GM21576 (cell line): ENCODE results near the gene KRTAP12-1.
"Not testable (repeated sequence)": the region's sequence is repeated elsewhere in the genome, so short reads cannot be mapped to it uniquely, and the experiment has no call there.

Source experiments
- ATAC-seq: cut with Tn5 transposase; IDR thresholded peaks from one replicate; pipeline ENCODE4 v1.9.1; 2021; ENCODE audit warnings: mild to moderate bottlenecking, moderate library complexity; ENCODE audit not compliant: unreplicated experiment

KRTAP12-1 gene

GRCh38 chr21:44647222-44647552 lies 34.8 kb downstream of the KRTAP12-1 start:
- ATAC-seq = no peak

GRCh38 chr21:44646366-44647221 lies 35.4 kb downstream of the KRTAP12-1 start, which contains the start of gene KRTAP10-11:
KRTAP10-11 (plus strand) TSS chr21:44646414; CDS start chr21:44646459, 45 bp downstream.
- not testable (repeated sequence) for ATAC-seq

- ATAC-seq = no peak
These were observed 37.1 kb downstream of the KRTAP12-1 start for GRCh38 chr21:44644878-44645277.

GRCh38 chr21:44643741-44644310 lies 38.1 kb downstream of the KRTAP12-1 start:
- ATAC-seq = no peak

GRCh38 chr21:44640761-44641160 lies 41.2 kb downstream of the KRTAP12-1 start:
- ATAC-seq = no peak

- ATAC-seq = no peak
These were observed 42.7 kb downstream of the KRTAP12-1 start for GRCh38 chr21:44639331-44639655.

GRCh38 chr21:44638506-44639330 lies 43.2 kb downstream of the KRTAP12-1 start:
- ATAC-seq = not testable (repeated sequence)

- not testable (repeated sequence) for ATAC-seq
These were observed 44.1 kb downstream of the KRTAP12-1 start for GRCh38 chr21:44637851-44638348.

GRCh38 chr21:44637018-44637850 lies 44.7 kb downstream of the KRTAP12-1 start, which contains the start of gene KRTAP10-10:
KRTAP10-10 (plus strand) TSS chr21:44637356; CDS start chr21:44637418, 62 bp downstream.
- ATAC-seq = no peak

GRCh38 chr21:44636209-44637017 lies 45.5 kb downstream of the KRTAP12-1 start:
- ATAC-seq = no peak

GRCh38 chr21:44632067-44632466 lies 49.9 kb downstream of the KRTAP12-1 start:
- no peak for ATAC-seq
